ENCODE measurements around the gene EMC1.
"Not testable (repeated sequence)": the region's sequence is repeated elsewhere in the genome, so short reads cannot be mapped to it uniquely, and the experiment has no call there.

EMC1 gene

DNA sequence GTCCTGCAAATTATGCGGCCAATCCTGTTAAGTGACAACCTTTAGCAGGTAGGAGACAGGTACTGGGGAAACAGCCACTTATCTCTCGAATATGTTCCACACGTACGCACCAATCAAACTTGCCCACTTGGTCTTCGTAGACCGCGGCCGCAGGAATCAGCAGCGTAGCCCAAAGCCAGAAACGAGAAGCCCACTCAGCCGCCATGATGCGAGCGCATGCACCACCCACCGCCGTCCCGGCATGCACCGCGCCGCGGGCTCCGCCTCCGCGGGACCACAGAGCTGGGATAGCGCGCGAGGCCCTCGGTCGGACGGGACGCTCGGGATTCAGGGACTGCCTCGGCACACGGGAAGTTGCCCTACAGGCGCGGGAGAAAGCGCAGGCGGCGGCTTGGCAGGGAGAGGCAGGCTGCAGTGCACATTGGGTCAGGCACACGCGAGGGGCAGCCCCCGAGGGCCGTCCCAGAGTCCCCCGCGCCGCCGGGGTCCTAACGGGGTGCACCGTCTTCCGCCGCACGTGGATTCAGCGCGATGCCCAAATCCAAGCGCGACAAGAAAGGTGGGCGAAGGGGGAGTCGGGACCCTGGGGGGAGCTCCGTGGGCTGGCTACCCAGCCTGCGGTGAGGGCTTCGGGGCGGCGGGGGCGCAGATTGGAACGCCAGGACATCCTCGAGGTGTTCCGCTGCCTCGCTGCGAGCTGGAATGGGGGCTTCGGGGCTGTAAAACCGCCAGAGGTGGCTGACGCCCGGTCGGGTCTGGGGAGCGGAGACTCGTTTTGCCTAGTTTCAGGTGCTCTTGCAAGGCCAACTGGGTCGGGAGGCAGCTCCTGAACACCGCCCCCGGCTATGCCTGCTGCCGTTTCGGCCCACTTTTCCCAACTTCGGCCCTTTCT is at the start of gene EMC1, which contains the start of gene MRTO4:
TSS of gene EMC1 (minus strand) at position 220 of the 892 bp plus-strand sequence. CDS start at position 205, 15 bp downstream.
TSS of gene MRTO4 (plus strand) at position 501 of the 892 bp plus-strand sequence. CDS start at position 532, 31 bp downstream.
- DNase-seq (ENCODE audit: extremely low read depth in 1 of 2, low read depth in 1 of 2) = peak; percentile 81 to 82

DNA sequence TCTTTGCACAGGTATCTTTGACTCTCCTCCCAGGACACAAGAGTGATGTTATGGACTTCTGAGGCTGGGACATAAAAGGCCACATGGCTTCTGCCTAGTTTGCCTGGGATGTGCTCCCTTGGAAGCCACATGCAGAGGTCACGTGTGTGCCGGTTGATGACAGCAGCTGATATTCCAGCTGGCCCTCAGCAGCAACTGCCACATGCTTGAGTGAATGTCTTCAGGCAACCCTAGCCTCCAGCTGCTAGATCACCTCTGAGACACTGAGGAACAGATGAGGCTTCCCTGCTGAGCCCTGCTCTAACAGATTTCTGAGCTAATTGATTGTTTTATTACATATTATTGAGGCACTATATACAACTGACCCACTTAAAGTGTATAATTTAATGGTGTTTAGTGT is 48.9 kb upstream of the EMC1 start:
- DNase-seq (ENCODE audit: extremely low read depth in 1 of 2, low read depth in 1 of 2) = no peak

DNA sequence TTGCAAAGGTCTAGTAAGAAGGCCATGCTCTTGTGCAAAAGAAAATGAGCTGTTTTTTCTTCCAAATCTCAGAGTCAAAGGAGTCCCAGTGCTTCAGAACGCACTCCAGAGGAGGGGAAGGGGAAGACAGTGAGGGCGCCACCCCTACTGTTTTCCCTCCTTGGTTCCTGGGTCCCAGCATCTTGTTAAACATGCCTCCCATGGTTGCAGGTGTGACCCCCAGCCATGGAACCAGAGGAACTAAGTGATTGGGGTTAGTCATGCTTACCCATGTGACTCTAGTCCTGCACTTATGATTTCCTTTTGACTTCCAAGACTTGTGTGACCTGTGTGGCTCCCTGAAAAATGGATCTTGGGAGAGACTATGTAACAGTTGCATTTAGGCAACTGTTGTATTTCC is 43.3 kb upstream of the EMC1 start:
- no peak for DNase-seq (ENCODE audit: extremely low read depth in 1 of 2, low read depth in 1 of 2)

DNA sequence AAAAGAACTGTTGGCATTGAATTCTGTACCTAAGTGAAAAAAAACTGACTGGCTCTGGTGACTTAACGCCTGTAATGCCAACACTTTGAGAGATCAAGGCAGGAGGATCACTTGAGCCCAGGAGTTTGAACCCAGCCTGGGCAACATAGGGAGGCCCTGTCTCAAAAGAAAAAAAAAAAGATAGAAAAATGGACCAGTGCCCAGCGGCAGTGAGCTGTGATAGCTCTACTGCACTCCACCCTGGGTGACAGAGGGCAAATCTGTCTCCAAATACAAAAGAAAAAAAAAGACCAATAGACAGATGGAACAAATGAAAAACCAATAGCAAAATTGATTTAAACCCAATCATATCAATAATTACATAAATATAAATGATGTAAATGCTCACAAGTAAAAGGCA is 37.9 kb upstream of the EMC1 start:
- no peak for DNase-seq (ENCODE audit: extremely low read depth in 1 of 2, low read depth in 1 of 2)

DNA sequence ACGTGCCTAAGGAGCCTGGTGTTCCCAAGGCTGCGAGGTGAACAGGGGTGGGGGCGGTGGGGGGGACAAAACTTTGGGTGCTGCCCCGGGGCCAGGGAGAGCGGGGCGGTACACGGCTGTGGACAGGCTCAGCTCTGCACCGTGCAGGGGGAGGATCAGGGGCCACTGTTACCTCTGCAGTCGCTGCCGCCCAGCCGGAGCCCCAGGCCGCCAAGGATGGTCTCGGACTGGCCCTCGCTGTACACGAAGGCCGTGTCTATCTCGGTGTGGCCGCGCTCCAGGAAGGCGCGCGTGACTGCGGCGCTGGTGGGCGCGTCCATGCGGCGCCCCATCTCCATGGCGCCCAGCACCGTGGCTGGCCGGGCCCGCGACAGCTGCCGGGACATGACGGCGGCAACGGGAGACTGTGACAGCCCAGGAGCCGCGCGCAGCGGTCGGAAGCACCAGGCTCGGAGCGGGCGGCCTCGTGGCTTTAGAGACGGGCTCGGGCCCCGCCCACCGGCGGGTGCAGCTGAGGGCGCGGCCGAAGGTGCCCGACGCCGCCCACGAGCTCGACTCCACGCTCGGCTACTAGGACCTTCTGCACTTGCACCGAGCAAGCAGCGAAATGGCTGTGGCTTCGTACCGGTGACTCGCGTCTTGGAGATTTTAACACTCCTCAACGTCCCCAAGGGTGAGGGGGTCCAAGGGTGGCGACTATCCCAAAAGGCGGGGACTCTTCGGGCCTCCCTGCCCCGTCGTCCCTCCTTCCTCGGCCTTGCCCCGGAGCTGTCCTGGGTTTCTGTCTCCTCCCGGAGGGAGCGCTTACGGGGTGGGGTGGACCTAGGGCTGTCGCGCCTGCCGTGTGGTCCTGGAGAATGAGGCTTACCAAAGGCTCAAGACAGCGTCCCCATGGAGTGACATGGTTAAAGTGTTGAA is 37.3 kb upstream of the EMC1 start, which contains the start of gene AKR7A3:
TSS of gene AKR7A3 (minus strand) at position 447 of the 918 bp plus-strand sequence. CDS start at position 386, 61 bp downstream.
- peak; percentile 40 to 41 for DNase-seq (ENCODE audit: extremely low read depth in 1 of 2, low read depth in 1 of 2)

DNA sequence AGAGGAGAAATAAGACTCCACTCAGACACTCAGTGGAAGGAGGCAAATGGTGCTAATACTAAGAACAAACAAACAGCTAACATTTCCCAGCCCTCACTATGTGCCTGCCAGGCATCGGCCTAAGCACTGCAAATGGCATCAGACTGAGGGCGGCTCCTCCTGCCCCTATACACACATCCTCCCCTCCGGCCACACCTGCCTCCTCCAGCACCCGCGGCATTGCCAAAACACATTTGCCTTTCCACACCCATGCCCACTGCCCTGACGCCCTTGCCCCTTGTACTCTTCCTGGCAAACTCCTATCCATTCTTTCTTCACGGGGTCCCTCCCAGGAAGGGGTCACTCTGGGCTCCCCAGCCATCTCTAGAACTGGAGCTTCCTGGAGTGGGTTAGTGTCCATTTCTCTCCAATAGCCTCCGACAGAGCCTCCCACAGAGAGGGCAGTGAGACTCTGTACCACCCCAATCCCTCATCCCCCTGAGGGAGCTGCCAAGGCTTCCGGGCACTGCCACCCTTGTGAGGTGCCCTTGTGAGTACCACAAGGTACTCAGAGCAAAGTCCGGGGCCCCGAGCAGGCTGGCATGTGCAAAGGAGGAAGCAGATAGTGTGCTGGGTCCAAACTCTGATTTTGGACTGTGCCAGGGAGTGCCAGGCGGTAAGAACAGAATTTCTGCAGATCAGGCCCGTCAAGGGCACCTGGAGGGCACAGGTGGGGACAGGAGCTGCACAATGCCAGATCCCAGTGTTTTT is 36.3 kb upstream of the EMC1 start:
- DNase-seq (ENCODE audit: extremely low read depth in 1 of 2, low read depth in 1 of 2) = no peak

DNA sequence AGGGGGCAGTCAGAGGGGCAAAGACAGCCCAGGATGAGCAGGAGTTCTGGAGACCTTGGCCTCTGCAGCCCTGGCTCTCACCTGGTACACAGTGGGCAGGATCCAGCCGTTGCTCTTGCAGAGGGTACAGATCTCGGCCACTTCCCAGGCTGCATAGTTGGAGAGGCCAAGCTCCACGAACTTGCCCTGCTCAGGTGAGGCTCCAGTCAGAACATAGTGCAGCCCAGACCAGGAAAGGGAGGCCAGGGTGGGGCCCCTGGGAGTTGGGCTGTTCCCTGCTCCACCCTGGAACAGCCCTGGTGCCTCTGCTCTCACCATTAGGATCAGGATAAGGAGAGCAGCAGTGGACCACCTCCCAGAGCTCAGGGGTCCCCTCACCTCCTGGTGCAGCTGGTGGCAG is 34.5 kb upstream of the EMC1 start:
- not testable (repeated sequence) for DNase-seq (ENCODE audit: extremely low read depth in 1 of 2, low read depth in 1 of 2)

DNA sequence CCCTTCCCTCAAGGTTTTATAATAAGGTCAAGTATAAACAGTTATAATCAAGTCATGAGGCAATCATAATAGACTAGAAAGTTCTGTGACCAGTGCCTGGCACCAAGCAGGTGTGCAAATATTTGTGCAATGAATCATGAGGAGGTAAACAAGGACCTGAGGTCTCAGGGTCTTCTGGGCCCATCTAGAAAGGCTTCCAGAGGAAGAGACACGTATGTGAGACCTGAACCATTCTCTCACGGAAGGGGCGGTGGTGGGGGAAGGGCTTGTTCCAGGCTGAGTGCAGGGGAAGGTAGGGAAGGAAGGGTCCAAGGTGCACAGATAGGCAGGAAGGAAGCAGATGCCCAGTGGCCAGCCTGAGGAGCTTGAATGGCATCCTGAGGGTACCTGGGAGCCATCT is 34.0 kb upstream of the EMC1 start:
- DNase-seq (ENCODE audit: extremely low read depth in 1 of 2, low read depth in 1 of 2) = not testable (repeated sequence)

DNA sequence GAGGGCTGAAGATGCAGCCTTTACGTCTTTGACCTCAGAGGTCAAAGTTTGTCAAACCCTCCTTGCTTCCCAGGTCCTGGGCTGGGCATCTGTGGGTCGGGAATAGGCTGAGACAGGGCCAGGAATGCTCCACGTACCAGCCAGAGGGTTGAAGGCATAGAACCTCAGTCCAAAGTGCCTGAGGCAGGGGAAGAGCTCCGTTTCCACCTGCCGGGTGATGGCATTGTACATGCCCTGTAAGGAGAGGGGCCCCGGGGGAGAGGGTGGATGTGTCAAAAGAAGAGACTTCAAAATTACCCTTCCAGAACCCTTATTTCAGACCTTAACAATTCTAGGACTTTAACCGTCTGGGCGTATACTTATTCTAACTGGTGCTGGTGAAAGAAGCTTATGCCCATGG is 33.6 kb upstream of the EMC1 start:
- DNase-seq (ENCODE audit: extremely low read depth in 1 of 2, low read depth in 1 of 2) = no peak

DNA sequence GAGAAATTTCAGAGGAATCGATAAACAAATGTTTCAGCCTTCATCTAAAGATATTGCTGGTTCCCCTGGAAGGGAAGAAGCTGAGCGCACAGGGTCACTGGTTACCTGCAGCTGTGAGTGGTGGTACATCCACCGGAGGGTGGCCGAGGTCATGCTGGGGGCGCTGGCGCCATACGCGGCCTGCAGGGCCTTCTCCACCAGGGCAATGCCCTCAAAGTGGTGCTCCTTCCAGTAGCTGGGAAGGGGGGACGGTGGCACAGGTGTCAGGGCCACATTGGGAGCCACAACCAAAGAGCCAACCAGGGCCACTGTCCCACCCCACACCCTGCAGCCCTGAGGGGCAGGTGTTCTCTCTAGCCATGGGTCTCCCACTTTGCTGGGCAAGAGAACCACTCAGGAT is 32.6 kb upstream of the EMC1 start:
- DNase-seq (ENCODE audit: extremely low read depth in 1 of 2, low read depth in 1 of 2) = no peak

DNA sequence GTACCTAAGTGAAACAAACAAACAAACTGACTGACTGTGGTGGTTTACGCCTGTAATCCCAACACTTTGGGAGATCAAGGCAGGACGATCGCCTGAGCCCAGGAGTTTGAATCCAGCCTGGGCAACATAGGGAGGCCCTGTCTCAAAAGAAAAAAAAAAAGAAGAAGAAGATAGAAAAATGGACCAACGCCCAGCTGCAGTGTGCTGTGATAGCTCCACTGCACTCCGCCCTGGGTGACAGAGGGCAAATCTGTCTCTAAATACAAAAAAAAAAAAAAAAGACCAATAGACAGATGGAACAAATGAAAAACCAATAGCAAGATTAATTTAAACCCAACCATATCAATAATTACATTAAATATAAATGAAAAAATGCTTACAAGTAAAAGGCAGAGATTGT is 23.3 kb upstream of the EMC1 start:
- no peak for DNase-seq (ENCODE audit: extremely low read depth in 1 of 2, low read depth in 1 of 2)

DNA sequence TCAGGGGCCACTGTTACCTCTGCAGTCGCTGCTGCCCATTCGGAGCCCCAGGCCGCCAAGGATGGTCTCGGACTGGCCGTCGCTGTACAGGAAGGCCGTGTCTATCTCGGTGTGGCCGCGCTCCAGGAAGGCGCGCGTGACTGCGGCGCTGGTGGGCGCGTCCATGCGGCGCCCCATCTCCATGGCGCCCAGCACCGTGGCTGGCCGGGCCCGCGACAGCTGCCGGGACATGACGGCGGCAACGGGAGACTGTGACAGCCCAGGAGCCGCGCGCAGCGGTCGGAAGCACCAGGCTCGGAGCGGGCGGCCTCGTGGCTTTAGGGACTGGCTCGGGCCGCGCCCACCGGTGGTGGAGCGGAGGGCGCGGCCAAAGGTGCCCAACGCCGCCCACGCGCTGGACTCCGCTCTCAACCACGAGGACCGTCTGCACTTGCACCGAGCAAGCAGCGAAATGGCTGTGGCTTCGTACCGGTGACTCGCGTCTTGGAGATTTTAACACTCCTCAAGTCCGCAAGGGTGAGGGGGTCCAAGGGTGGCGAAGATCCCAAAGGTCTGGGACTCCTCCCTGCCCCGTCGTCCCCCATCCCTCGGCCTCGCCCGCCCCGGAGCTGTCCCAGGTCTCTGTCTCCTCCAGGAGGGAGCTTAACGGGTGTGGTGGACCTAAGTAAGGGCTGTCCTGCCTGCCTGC is 22.7 kb upstream of the EMC1 start:
- DNase-seq (ENCODE audit: extremely low read depth in 1 of 2, low read depth in 1 of 2) = not testable (repeated sequence)

DNA sequence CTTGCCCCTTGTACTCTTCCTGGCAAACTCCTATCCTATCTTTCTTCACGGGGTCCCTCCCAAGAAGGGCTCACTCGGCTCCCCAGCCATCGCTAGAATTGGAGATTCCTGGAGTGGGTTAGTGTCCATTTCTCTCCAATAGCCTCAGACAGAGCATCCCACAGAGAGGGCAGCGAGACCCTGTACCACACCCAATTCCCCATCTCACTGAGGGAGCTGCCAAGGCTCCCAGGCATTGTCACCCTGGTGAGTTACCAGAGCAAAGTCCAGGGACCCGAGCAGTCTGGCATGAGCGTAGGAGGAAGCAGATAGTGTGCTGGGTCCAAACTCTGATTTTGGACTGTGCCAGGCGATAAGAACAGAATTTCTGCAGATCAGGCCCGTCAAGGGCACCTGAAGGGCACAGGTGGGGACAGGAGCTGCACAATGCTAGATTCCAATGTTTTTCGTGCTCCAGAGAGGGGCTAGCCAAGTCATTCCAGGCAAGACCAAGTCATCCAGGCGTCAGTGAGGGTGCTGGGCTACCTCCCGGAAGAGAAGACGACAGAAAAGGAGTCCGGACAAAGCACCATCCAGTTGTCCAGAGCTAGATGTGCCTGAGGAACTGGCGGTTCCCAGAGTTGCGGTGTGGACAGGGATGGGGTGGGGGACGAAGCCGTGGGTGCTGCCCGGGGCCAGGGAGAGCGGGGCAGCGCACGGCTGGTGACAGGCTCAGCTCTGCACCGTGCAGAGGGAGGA is 22.0 kb upstream of the EMC1 start:
- DNase-seq (ENCODE audit: extremely low read depth in 1 of 2, low read depth in 1 of 2) = no peak

DNA sequence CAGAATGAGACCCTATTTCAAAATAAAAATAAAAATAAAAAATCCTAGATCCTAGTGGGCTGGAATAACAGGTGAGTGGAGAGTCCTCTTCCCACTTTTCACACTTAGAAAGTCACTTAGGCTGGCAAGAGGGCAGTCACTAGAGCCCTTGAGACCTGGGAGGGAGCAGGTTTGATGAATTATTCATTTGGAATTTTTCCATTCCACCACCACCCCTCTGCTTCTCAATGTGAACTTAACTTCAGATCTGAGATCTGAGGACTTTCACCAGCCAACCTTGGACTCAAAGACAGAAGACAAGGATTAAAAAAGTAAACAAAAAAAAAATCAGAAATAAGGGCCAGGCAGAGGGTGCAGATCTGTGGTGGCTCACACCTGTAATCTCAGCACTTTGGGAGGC is 20.7 kb upstream of the EMC1 start:
- DNase-seq (ENCODE audit: extremely low read depth in 1 of 2, low read depth in 1 of 2) = no peak

DNA sequence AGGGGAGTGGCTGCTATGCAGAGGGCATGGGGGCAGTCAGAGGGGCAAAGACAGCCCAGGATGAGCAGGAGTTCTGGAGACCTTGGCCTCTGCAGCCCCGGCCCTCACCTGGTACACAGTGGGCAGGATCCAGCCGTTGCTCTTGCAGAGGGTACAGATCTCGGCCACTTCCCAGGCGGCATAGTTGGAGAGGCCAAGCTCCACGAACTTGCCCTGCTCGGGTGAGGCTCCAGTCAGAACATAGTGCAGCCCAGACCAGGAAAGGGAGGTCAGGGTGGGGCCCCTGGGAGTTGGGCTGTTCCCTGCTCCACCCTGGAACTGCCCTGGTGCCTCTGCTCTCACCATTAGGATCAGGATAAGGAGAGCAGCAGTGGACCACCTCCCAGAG is 19.0 kb upstream of the EMC1 start:
- not testable (repeated sequence) for DNase-seq (ENCODE audit: extremely low read depth in 1 of 2, low read depth in 1 of 2)

DNA sequence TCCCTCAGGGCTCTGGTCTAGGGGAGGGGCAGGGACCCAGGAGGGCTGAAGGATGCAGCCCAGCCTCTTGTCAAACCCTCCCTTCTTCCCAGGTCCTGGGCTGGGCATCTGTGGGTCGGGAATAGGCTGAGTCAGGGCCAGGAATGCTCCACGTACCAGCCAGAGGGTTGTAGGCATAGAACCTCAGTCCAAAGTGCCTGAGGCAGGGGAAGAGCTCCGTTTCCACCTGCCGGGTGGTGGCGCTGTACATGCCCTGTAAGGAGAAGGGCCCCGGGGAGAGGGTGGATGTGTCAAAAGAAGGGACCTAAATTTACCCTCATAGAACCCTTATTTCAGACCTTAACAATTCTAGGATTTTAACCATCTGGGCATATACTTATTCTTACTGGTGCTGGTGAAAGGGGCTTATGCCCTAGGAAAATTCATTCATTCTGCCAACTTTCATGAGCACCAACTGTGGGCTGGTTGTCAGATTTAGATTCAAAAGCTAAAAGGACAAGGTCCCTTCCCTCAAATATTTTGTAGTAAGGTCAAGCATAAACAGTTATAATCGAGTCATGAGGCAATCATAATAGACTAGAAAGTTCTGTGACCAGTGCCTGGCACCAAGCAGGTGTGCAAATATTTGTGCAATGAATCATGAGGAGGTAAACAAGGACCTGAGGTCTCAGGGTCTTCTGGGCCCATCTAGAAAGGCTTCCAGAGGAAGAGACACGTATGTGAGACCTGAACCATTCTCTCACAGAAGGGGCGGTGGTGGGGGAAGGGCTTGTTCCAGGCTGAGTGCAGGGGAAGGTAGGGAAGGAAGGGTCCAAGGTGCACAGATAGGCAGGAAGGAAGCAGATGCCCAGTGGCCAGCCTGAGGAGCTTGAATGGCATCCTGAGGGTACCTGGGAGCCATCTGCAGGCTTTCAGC is 18.4 kb upstream of the EMC1 start:
- DNase-seq (ENCODE audit: extremely low read depth in 1 of 2, low read depth in 1 of 2) = not testable (repeated sequence)

DNA sequence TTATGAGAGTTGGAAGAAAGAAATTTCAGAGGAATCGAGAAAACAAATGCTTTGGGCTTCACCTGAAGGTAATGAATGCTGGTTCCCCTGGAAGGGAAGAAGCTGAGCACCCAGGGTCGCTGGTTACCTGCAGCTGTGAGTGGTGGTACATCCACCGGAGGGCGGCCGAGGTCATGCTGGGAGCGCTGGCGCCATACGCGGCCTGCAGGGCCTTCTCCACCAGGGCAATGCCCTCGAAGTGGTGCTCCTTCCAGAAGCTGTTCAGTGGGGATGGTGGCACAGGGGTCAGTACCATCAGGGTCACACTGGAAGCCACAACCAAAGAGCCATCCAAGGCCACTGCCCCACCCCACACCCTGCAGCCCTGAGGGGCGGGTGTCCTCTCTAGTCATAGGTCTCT is 17.1 kb upstream of the EMC1 start:
- no peak for DNase-seq (ENCODE audit: extremely low read depth in 1 of 2, low read depth in 1 of 2)

DNA sequence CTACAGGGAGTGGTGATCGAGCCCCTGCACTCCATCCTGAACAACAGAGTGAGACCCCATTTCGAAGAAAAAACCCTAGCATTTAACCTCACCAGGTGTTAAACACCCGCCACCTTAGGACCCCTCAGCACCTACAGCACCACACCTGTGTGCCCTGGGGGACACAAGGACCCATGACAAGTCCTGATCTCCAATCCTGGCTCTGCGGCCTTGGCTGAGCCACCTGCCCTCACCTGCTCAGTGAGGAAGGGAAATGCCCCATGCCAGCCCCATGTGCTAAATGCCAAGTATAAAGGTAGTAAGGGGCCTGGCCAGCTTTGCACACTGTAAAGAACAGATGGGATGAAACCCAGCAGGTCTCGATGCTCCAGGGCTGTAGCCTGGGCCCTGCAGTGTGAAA is 11.4 kb upstream of the EMC1 start:
- DNase-seq (ENCODE audit: extremely low read depth in 1 of 2, low read depth in 1 of 2) = no peak

Measured in stimulated activated CD8-positive, alpha-beta memory T cell treated with anti-CD3 and anti-CD28 coated beads, Interleukin-7, amount 100 ng/mL, for 48 hours (primary cell).